HEK293 (cell line): ENCODE results near the gene BRWD1.
"Not testable (repeated sequence)": the region's sequence is repeated elsewhere in the genome, so short reads cannot be mapped to it uniquely, and the experiment has no call there.

Experiments
- CTCF ChIA-PET: fragments of 350-600 bp; formaldehyde crosslinking; extraction: SDS; loops from one replicate; lab custom pipeline; 2021; ENCODE audit warnings: antibody characterized with exemption; lab: Yijun Ruan, JAX
- POLR2A ChIA-PET: fragments of 300-600 bp; formaldehyde crosslinking; extraction: SDS; loops from one replicate; lab custom pipeline; 2020; ENCODE audit warnings: antibody characterized with exemption, inconsistent platforms; lab: Yijun Ruan, JAX
- H3K27ac ChIP-seq: fragments of 200-500 bp; sonication (Bioruptor generic); 2 replicates; pipeline ENCODE4 v1.5.1; 2014; ENCODE audit warnings: low read depth, low read length, control low read depth, inconsistent platforms; ENCODE audit errors: extremely low read depth
- H3K36me3 ChIP-seq, 2 experiments: fragments of 200-500 bp in 1 of 2; sonication (Bioruptor generic) in 1 of 2; 1 replicate in 1 of 2; 2 replicates in 1 of 2; pipeline ENCODE4 v1.5.1; 2014 to 2017; ENCODE audit warnings: inconsistent platforms in 2 of 2, low read length in 2 of 2; ENCODE audit not compliant: control insufficient read depth in 2 of 2, insufficient read depth in 1 of 2
- H3K4me1 ChIP-seq: fragments of 200-500 bp; sonication (Bioruptor generic); 2 replicates; pipeline ENCODE4 v1.5.1; 2014; ENCODE audit warnings: mild to moderate bottlenecking, low read length, inconsistent platforms; ENCODE audit not compliant: control insufficient read depth, insufficient read depth
- H3K4me3 ChIP-seq: 2 replicates; pipeline ENCODE4 v1.5.1; 2011; ENCODE audit warnings: low read depth, mild to moderate bottlenecking, control low read depth, low read length, moderate library complexity
- H3K9me3 ChIP-seq: fragments of 200-500 bp; sonication (Bioruptor generic); 2 replicates; pipeline ENCODE4 v1.5.1; 2014; ENCODE audit warnings: low read depth, low read length, inconsistent platforms; ENCODE audit not compliant: control insufficient read depth, insufficient read depth
- HOXA7 ChIP-seq: sonication (generic); formaldehyde crosslinking; IDR thresholded peaks from 2 replicates; pipeline ENCODE4 v1.8.1; 2022; ENCODE audit warnings: missing genetic modification reagents, borderline replicate concordance
- SETDB1 ChIP-seq: IDR thresholded peaks from one replicate; pipeline ENCODE4 v1.6.1; 2017; ENCODE audit warnings: mild to moderate bottlenecking, low read length, moderate library complexity, mixed read lengths; ENCODE audit not compliant: insufficient read length
- SP2 ChIP-seq: fragments of 450-650 bp; formaldehyde crosslinking; IDR thresholded peaks from 2 replicates; pipeline ENCODE4 v1.5.1; 2016; ENCODE audit warnings: missing biosample characterization, missing genetic modification characterization
- TRIM28 ChIP-seq: IDR thresholded peaks from 2 replicates; pipeline ENCODE4 v1.6.1; 2011; ENCODE audit warnings: low read length, control low read depth, borderline replicate concordance
- ZFHX2 ChIP-seq: fragments of 450-650 bp; formaldehyde crosslinking; conservative IDR thresholded peaks from 2 replicates; pipeline ENCODE4 v1.5.1; 2016; ENCODE audit warnings: missing biosample characterization, missing genetic modification characterization
- ZNF114 ChIP-seq: fragments of 450-650 bp; formaldehyde crosslinking; IDR thresholded peaks from 2 replicates; pipeline ENCODE4 v1.5.0; 2017; ENCODE audit warnings: missing biosample characterization, missing genetic modification characterization
- ZNF174 ChIP-seq: fragments of 450-650 bp; formaldehyde crosslinking; IDR thresholded peaks from 2 replicates; pipeline ENCODE4 v1.5.0; 2017; ENCODE audit warnings: missing biosample characterization, mild to moderate bottlenecking, missing genetic modification characterization
- ZNF211 ChIP-seq: fragments of 450-650 bp; formaldehyde crosslinking; IDR thresholded peaks from 2 replicates; pipeline ENCODE4 v1.5.1; 2016; ENCODE audit warnings: low read depth, missing biosample characterization, missing genetic modification characterization
- ZNF274 ChIP-seq, 2 experiments: fragments of 200-500 bp in 1 of 2; fragments of 450-650 bp in 1 of 2; sonication (Bioruptor generic) in 1 of 2; formaldehyde crosslinking in 1 of 2; IDR thresholded peaks; 2 replicates each; pipeline versions ENCODE4 v1.5.1 to v1.6.1; 2014 to 2016; ENCODE audit warnings: borderline replicate concordance in 1 of 2, inconsistent platforms in 1 of 2, low read length in 1 of 2, missing biosample characterization in 1 of 2, missing genetic modification characterization in 1 of 2
- ZNF311 ChIP-seq: fragments of 450-650 bp; formaldehyde crosslinking; IDR thresholded peaks from 2 replicates; pipeline ENCODE4 v1.5.1; 2017; ENCODE audit warnings: missing biosample characterization, missing genetic modification characterization, borderline replicate concordance
- ZNF37A ChIP-seq: fragments of 450-650 bp; IDR thresholded peaks from 2 replicates; pipeline ENCODE4 v1.5.1; 2018; ENCODE audit warnings: missing biosample characterization, missing genetic modification characterization
- ZNF48 ChIP-seq: fragments of 450-650 bp; formaldehyde crosslinking; IDR thresholded peaks from 2 replicates; pipeline ENCODE4 v1.5.1; 2016; ENCODE audit warnings: missing biosample characterization, missing genetic modification characterization
- ZNF544 ChIP-seq: fragments of 450-650 bp; formaldehyde crosslinking; IDR thresholded peaks from 2 replicates; pipeline ENCODE4 v1.5.0; 2017; ENCODE audit warnings: missing biosample characterization, missing genetic modification characterization
- ZNF560 ChIP-seq: fragments of 450-650 bp; formaldehyde crosslinking; IDR thresholded peaks from 2 replicates; pipeline ENCODE4 v1.5.1; 2017; ENCODE audit warnings: missing biosample characterization, missing genetic modification characterization, borderline replicate concordance
- ZNF654 ChIP-seq: fragments of 450-650 bp; formaldehyde crosslinking; IDR thresholded peaks from 2 replicates; pipeline ENCODE4 v1.5.1; 2016; ENCODE audit warnings: low read depth, missing biosample characterization, missing genetic modification characterization
- ZNF660 ChIP-seq: fragments of 450-650 bp; IDR thresholded peaks from 2 replicates; pipeline ENCODE4 v1.5.1; 2018; ENCODE audit warnings: missing biosample characterization, mild to moderate bottlenecking, missing genetic modification characterization
- ZNF747 ChIP-seq: fragments of 450-650 bp; formaldehyde crosslinking; IDR thresholded peaks from 2 replicates; pipeline ENCODE4 v1.5.1; 2016; ENCODE audit warnings: missing biosample characterization, missing genetic modification characterization
- ZSCAN30 ChIP-seq: fragments of 450-650 bp; IDR thresholded peaks from 2 replicates; pipeline ENCODE4 v1.5.1; 2018; ENCODE audit warnings: missing biosample characterization, mild to moderate bottlenecking, missing genetic modification characterization, moderate library complexity
- ZSCAN5A ChIP-seq: fragments of 450-650 bp; formaldehyde crosslinking; IDR thresholded peaks from 2 replicates; pipeline ENCODE4 v1.5.1; 2016; ENCODE audit warnings: missing biosample characterization, missing genetic modification characterization
- TF ChIP-seq, protein P1 (sequence below): fragments of 450-650 bp; formaldehyde crosslinking; IDR thresholded peaks from 2 replicates; pipeline ENCODE4 v1.5.1; 2017; ENCODE audit warnings: missing biosample characterization, missing genetic modification characterization
- TF ChIP-seq, protein P2 (sequence below): fragments of 450-650 bp; formaldehyde crosslinking; IDR thresholded peaks from 2 replicates; pipeline ENCODE4 v1.5.0; 2017; ENCODE audit warnings: missing biosample characterization, missing genetic modification characterization, borderline replicate concordance
- TF ChIP-seq, protein P3 (sequence below): fragments of 450-650 bp; formaldehyde crosslinking; IDR thresholded peaks from 2 replicates; pipeline ENCODE4 v1.5.1; 2016; ENCODE audit warnings: missing biosample characterization, missing genetic modification characterization
- TF ChIP-seq, protein P4 (sequence below): fragments of 450-650 bp; formaldehyde crosslinking; IDR thresholded peaks from 2 replicates; pipeline ENCODE4 v1.5.1; 2016; ENCODE audit warnings: missing biosample characterization, missing genetic modification characterization

The BRWD1 gene

GRCh38 chr21:39136138-39136537 is 177.3 kb downstream of the BRWD1 start:
- POLR2A ChIA-PET, H3K4me3 ChIP-seq, H3K36me3 ChIP-seq, H3K27ac ChIP-seq, H3K4me1 ChIP-seq, H3K9me3 ChIP-seq: not testable (repeated sequence)
- CTCF ChIA-PET: interaction anchor here (0.6 to 0.9 kb wide), 7 partner anchors 13 to 569 kb away, joined by 3 to 4 read pairs (median 4); no protein-coding TSS in a partner anchor
- TF ChIP-seq ZNF654 (tag by site-specific recombination): peak; percentile 33

DNA sequence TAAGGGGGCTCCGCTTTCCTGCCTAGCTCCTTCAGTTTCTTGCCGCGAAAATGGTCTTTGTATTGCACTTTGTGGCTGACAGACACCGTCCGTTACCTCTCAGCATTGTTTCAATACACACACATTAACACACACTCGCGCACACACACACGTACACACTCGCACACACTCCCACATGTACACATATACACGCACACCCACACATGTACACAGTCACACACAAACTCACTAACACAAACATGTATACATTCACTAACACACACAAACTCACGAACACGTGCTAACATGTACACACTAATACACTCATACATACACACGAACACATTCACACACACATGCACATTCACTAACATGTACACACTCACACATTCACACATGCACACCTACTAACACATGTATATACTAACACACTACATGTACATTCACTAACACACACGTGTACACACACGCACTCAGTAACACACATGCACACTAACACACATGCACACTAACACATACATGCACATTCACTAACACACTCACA is 179.1 kb downstream of the BRWD1 start:
- H3K4me1 ChIP-seq: peaks cover 3% of the 10 kb centered on the region; the same call in 1 of the 2 replicates
- H3K9me3 ChIP-seq: no peaks in the 10 kb centered on the region
- POLR2A ChIA-PET: no interaction called here
- CTCF ChIA-PET: interaction anchor here (1.7 kb wide), 1 partner anchor 8 kb away, joined by 5 read pairs; no protein-coding TSS in a partner anchor
- no peak overlapping the region for H3K27ac ChIP-seq
- no peaks in the 10 kb centered on the region for H3K36me3 ChIP-seq
- H3K4me3 ChIP-seq: no peak overlapping the region
- TF ChIP-seq ZNF560: no peak
- peak; percentile 66; the same call in 1 of the 2 replicates for TF ChIP-seq TRIM28
- 0 out of 2 replicates have a peak, but pooled peaks have one; percentile 47 for TF ChIP-seq ZNF114
- no peak for TF ChIP-seq ZSCAN30 (tag by site-specific recombination)
- no peak for TF ChIP-seq ZNF747 (tag by site-specific recombination)
- no peak for TF ChIP-seq SP2
- no peak for TF ChIP-seq ZNF174 (tag by site-specific recombination)
- no peak for TF ChIP-seq ZNF544 (tag by site-specific recombination)
- TF ChIP-seq ZNF311: 0 out of 2 replicates have a peak, but pooled peaks have one; percentile 53
- peak; percentile 85; the same call in 1 of the 2 replicates for TF ChIP-seq ZNF48 (tag by site-specific recombination)
- no peak for TF ChIP-seq ZNF37A (tag by site-specific recombination)
- no peak for TF ChIP-seq ZNF660 (tag by site-specific recombination)
- no peak for TF ChIP-seq ZNF274 (IDR thresholded peaks at IDR 0.05; ENCODE audit: low read length)
- TF ChIP-seq ZNF274 (tag by site-specific recombination; IDR thresholded peaks at IDR 0.05; ENCODE audit: borderline replicate concordance): no peak
- TF ChIP-seq ZNF211: no peak
- TF ChIP-seq HOXA7: no peak
- TF ChIP-seq, protein P1, sequence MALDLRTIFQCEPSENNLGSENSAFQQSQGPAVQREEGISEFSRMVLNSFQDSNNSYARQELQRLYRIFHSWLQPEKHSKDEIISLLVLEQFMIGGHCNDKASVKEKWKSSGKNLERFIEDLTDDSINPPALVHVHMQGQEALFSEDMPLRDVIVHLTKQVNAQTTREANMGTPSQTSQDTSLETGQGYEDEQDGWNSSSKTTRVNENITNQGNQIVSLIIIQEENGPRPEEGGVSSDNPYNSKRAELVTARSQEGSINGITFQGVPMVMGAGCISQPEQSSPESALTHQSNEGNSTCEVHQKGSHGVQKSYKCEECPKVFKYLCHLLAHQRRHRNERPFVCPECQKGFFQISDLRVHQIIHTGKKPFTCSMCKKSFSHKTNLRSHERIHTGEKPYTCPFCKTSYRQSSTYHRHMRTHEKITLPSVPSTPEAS (tag by site-specific recombination): peak; percentile 90
- peak; percentile 20; the same call in 1 of the 2 replicates for TF ChIP-seq ZSCAN5A
- TF ChIP-seq ZFHX2 (tag by site-specific recombination): 0 out of 2 replicates have a peak, but pooled peaks have one; percentile 9
- TF ChIP-seq, protein P2, sequence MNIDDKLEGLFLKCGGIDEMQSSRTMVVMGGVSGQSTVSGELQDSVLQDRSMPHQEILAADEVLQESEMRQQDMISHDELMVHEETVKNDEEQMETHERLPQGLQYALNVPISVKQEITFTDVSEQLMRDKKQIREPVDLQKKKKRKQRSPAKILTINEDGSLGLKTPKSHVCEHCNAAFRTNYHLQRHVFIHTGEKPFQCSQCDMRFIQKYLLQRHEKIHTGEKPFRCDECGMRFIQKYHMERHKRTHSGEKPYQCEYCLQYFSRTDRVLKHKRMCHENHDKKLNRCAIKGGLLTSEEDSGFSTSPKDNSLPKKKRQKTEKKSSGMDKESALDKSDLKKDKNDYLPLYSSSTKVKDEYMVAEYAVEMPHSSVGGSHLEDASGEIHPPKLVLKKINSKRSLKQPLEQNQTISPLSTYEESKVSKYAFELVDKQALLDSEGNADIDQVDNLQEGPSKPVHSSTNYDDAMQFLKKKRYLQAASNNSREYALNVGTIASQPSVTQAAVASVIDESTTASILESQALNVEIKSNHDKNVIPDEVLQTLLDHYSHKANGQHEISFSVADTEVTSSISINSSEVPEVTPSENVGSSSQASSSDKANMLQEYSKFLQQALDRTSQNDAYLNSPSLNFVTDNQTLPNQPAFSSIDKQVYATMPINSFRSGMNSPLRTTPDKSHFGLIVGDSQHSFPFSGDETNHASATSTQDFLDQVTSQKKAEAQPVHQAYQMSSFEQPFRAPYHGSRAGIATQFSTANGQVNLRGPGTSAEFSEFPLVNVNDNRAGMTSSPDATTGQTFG: 0 out of 2 replicates have a peak, but pooled peaks have one; percentile 18
- TF ChIP-seq, protein P3, sequence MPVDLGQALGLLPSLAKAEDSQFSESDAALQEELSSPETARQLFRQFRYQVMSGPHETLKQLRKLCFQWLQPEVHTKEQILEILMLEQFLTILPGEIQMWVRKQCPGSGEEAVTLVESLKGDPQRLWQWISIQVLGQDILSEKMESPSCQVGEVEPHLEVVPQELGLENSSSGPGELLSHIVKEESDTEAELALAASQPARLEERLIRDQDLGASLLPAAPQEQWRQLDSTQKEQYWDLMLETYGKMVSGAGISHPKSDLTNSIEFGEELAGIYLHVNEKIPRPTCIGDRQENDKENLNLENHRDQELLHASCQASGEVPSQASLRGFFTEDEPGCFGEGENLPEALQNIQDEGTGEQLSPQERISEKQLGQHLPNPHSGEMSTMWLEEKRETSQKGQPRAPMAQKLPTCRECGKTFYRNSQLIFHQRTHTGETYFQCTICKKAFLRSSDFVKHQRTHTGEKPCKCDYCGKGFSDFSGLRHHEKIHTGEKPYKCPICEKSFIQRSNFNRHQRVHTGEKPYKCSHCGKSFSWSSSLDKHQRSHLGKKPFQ: 0 out of 2 replicates have a peak, but pooled peaks have one; percentile 39
- no peak for TF ChIP-seq SETDB1
- TF ChIP-seq, protein P4, sequence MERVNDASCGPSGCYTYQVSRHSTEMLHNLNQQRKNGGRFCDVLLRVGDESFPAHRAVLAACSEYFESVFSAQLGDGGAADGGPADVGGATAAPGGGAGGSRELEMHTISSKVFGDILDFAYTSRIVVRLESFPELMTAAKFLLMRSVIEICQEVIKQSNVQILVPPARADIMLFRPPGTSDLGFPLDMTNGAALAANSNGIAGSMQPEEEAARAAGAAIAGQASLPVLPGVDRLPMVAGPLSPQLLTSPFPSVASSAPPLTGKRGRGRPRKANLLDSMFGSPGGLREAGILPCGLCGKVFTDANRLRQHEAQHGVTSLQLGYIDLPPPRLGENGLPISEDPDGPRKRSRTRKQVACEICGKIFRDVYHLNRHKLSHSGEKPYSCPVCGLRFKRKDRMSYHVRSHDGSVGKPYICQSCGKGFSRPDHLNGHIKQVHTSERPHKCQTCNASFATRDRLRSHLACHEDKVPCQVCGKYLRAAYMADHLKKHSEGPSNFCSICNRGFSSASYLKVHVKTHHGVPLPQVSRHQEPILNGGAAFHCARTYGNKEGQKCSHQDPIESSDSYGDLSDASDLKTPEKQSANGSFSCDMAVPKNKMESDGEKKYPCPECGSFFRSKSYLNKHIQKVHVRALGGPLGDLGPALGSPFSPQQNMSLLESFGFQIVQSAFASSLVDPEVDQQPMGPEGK (tag by site-specific recombination): no peak
